Measurements from ENCODE around the gene PAEP.

Gene PAEP

DNA sequence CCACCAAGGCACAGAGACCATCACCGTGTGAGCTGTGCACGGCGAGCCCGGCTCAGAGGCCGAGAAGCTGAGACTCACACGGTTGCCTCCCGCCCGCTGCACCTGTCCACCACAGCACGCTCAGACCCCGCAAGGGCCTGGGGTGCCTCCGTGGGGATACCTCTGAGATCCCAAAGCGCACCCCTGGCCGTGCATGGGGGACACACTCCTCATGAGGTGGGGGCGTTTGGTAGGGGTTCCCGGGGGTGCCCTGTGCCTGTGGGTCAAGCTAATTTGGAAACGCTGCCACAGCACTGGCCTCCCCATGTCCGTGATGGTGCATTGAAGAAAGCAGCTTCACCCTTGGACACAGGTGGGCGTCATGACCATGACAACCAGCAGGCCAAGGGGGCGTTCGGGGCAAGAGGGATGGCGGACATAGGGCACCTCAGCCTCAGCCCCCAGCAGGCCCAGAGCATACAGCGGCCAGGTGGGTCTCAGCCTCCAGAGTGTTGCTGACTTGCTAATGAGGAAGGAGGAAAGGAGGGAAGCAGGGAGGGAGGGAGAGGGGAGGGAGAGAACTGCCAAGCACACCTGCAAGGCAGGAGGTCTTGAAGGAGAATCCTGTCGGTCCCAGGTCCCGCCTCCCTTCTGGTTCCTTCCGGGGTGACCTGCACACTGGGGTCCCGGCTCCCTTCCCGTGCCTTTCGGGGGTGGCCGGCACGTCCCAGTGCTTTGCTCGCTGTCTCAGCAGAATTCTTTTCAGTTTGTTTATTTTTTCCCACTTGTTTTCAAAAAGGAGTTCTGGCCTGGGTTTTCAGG is 43.1 kb downstream of the PAEP start:
- DNase-seq, result peak; percentile 2

DNA sequence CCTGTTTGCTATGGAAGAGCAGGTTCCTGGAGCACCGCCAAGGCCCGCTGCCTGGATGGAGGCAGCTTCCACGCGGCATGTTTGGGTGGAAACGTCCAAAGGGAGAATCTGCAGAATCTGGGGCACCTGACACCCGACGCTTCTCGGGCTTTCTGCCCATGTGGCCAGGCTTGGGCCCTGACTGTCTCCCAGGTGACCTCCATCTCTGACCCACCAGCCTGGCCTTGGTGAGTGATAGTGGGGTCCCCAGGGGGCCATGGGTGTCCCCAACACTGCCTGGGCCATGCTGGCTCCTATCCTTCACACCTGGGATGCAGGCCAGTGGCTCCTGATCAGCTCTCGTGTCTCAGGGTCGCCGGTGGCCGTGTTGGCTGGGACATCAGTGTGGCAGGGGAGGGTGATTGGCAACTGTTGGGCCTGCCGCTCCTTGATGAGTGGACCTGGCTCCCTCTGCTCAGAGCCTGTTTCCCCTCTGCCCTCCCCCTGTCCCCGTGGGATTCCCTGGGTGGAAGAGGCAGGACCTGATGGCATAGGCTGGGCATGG is 43.8 kb downstream of the PAEP start:
- peak; percentile 6 for DNase-seq

GRCh38 chr9:135606885-135607259 is 45.3 kb downstream of the PAEP start:
- DNase-seq, result no peak

DNA sequence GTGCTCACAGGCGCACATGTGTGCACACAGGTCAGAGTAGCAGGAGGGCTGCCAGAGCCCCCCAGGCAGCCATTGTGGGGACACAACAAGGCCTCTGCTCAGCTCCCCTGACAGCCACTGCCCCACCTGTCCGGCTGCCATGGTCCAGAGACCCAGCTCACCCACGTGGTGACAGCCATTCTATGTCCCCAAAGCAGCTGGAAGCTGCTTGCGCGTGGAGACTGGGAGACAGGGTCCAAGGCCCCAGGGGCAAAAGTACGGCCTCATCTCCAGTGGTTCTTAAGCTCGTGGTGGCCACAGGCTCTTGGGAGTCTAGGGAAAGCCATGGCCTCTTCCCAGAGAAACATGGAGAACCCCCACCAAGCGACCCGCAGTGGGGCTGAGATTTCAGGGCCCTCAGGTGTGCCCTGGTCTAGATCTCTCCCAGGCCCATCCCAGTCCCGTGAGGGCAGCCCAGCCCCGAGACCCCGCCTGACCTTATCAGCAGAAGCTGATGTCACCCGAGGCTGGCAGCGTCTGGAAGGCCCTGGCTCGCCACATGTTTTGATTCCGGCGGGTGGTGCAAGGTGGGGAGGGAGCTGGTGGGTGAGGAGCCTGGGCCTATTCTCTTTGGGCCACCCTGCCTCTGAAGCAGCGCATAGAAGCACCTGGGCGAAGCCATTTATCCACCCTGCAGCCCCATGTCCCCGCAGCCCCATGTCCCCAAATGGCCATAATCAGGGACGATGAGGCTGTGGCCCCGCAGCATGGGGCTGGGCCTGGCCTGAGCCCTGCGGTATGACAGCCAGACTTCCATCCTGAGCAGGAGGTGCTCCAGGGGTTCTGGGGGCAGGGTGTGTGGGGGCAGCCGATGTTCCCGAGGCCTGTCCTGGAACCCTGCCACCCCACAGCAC is 46.1 kb downstream of the PAEP start:
- DNase-seq, result no peak

GRCh38 chr9:135608294-135608998 is 46.9 kb downstream of the PAEP start:
- DNase-seq, result no peak

DNA sequence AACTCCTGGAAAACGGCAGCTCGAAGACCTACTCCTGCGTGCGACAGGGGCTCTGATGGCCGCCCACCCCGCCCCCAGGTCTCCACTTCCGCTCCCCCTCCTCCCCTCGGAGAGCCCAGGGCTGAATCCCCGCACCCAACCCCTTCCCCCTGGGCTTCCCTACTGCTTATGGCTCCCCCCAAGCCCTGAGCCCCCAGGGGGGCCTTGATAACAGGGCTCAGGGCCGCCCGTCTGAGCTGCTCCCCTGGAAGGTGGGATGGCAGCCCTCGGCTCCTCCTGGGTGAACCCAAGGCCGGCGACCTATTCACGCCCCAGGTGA is 47.4 kb downstream of the PAEP start:
- DNase-seq, result no peak

GRCh38 chr9:135609366-135609955 is 47.9 kb downstream of the PAEP start:
- DNase-seq, result no peak

- DNase-seq, result no peak
These were observed 49.0 kb downstream of the PAEP start for GRCh38 chr9:135610290-135611141.

DNA sequence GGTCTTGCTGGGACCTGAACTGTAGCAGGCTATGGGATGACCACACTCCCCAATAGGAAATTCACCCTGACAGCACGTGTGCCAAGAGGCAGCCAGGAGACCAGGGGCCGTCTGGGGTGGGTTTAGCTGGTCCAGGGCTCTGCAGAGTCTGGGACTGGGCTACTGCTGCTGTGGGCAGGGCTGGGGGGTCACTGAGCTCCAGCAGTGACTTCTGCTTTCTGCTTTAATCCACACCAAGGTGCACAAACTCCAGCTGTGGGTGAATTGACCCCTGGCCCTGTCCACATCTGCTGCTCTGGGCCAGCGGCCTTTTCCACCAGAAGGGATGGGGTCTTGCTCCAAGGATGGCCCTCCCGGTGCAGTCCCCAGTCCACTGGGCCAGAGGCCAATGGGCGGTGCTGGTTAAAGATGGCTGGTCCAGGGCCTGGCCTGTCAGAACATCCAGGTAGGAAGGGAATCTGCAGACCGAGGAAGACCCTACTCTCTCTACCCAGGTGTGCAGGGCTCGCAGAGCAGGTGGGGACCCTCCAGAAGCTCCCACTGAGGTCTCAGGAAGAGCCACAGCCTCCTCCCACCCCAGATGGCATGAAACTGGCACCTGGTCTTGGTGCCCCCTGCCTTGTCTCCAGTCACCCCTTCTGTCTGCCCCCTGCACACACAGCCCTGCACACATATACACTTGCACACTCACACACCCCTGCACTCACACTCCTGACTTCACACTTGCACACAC is 49.8 kb downstream of the PAEP start:
- no peak for DNase-seq

DNA sequence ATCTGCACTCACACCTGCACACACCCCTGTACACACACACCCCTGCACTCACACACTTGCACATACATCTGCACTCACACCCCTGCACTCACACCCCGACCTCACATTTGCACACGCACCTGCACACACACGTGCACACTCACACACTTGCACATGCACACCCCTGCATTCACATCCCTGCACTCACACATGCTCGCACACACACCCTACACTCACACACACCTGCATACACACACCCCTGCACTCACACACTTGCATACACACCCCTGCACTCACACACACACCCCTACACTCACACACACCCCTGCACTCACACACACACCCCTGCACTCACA is 50.3 kb downstream of the PAEP start:
- no peak for DNase-seq

GRCh38 chr9:135612437-135612836 is 50.9 kb downstream of the PAEP start:
- no peak for DNase-seq

DNA sequence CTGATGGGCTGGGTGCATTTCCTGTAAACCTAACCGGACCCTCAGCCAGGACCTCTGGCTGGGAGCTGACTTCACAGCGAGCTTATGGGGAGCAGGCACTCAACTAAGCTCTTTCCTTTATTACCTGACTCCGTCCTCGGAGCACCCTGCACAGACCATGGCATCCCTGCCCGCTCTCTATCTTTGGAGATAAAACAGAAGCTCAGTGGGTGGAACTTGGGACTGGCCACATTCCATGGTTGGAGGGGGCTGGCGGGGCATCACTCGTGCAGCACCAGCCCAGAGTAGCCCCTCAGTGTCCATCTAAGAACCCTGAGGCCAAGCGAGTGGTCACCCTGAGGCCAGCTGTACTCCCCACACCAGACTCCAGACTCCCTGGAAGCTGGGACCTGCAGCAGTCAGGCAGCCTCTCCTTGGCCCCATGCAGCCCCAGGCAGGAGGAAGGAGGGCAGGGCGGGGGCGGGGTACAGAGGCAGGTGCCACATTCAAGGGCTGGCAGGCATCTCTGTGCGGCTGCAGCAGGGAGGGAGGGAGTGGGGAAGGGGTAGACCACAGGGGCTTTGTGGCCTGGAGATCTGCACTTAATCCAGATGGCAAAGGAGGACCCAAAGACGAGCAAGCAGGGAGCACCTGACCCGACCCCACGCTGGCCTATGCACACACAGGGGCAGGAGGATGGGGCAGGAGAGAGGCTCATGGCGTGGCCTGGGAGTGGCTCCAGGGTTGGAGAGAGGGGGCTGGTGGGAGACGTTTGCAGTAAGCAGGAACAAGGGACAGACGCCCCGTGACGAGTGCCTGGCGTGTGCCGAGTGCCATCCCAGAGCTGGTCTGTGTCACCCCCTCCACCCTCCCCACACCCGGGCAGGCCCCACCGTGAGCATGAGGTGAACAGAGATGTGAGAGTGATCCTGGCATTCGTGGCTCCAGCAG is 51.7 kb downstream of the PAEP start:
- no peak for DNase-seq

DNA sequence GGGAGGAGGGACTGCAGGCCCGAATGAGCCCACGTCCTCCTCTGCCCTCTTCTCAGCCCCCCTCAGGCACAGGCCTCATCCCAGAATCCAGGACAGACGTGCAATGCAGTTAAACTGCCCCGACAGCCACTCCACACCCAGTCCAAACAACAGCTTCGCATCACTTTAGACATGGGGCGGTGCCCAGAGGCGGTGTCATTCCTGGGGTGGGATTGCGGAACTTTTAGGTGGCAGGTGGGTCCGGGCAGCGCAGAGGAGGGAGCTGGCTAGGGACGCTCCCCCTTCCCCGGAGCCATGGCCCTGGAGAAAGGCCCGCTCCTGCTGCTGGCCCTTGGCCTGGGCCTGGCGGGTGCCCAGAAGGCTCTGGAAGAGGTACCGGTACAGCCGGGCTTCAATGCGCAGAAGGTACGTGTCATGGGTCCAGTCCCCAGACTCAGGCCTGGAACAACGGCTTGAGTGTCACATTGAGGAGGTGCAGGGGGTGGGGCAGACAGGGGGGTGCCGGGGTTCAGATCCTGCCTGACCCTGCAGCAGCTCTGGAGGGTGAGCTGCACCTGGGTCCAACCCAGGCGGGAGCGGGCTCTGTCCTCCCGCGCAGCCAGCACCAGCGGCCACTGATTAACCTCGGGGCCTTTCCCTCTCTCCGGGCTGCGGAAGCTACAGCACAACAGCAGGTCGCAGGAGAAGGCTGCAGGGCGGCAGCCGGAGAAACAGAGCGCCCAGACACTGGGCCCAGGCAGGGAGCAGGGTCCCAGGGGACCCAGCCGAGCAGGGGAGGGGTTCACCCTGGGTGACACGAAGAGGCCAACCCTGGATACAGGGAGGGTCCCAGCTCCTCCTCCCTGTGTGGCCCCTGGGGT is 52.6 kb downstream of the PAEP start:
- DNase-seq, result no peak

- DNase-seq, result no peak
These were observed 53.5 kb downstream of the PAEP start for GRCh38 chr9:135614821-135615665.

DNA sequence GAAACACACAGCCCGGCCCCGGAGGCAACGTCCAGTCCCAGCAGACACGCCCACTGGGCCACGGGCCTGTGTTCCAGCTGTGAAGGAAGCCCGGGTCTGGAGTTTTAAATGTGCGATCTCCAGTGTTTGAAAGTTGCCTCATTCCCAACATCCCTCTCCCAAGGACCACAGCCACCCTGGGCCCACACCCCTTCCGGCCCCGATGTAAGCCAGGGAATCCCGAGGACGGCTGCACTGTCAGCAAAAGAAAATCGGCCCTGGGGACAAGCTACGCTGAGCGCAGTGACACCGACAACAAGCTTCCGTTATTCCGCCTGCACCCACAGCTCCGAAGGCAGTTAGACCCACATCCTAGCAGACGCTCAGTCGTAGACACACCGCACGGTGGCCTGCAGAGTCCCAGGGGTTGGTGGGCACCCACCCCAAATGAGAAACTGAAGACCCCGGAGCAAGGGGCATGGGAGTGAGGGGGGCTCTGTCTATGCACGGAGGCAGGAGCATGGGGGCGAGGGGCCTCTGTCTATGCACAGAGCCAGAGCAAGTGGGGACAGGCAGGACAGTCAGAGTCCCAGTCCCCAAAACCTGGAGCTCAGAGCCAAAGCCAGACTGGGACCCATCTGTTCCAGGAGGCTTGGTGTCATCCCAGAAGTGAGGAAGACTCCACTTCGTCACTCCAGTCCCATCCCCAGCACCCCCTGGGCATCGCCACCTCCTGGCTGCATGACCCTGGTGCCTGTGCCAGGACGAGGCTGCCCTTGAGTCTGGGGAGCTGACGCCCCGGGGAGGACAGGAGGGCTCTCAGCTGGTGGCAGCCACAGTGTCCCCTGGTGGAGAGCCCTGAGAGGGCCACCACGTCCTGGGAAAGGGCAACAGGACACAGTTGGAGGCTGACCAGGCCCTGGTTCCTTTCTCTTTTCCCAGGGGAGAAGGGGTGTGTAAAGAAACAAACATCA is 54.4 kb downstream of the PAEP start:
- DNase-seq, result no peak
